ENCODE measurements around the gene ATP13A4. TPM values are rescaled to one million over a fixed set of nuclear protein-coding genes. Genes with fewer than 3 reads are reported as not detected.

ATP13A4 gene
- 0.51 TPM for polyA plus RNA-seq (2012; ENCODE audit: insufficient read depth, insufficient read length, low read depth)

DNA sequence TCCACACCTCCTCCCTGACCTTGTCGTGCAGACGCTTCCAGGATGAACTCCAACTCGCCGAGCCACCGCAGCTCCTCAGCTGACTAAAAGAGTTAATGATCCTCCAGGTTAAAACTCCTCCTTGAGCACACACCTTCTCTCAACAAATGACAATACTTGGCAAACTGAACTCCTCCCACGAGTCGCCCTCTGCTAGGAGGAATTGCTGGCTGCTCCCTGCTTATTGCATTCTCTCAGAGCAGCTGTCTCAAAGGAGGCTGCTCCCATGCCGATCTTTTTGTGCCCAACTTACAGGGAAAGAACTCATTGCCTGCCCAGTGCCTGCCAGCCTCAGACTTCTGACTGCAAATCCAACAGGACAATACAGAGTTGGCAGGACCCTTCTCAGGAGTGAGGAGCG is at the start of gene ATP13A4:
Gene ATP13A4, minus strand, starts transcription at position 85 of the 400 bp plus-strand sequence. CDS start 96 bp downstream, outside the sequence.
- Histone ChIP-seq H3K36me3 (no peaks in the 10 kb centered on the region), H3K4me1 (no peaks in the 10 kb centered on the region), H3K9me3 (no peaks in the 10 kb centered on the region), H3K27me3 (peaks cover 24% of the 10 kb centered on the region), H3K4me3 (ENCODE audit: low read depth, low read length) (no peak within 1 kb of the TSS)
- TF ChIP-seq CTCF (IDR thresholded peaks at IDR 0.05; ENCODE audit: low read depth, low read length): no peak
- DNase-seq: no peak

DNA sequence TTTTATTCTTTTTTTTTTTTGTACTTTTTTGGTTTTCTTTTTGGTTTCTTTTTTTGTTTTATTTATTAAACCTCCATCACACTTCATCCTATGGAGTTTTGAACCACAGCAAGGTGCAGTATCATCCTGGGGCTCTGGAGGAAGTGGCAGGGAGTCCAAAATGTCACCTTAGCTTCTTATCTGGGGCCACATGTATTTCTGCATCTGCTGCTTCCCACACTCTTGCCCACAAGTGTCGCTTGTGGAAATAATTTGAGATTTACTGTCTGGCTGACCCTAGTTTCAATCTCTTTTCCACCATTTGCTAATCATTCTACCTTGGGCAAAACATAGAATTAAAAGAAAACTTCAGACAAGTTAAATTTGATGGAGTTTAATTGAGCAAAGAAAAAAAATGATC is 44.7 kb upstream of the ATP13A4 start:
- Histone ChIP-seq H3K36me3 (peaks cover 29% of the 10 kb centered on the region), H3K27me3 (no peaks in the 10 kb centered on the region), H3K9me3 (no peaks in the 10 kb centered on the region), H3K4me3 (ENCODE audit: low read depth, low read length) (no peak overlapping the region), H3K4me1 (no peaks in the 10 kb centered on the region; the same call in none of the 2 replicates)
- DNase-seq: no peak
- no peak for TF ChIP-seq CTCF (IDR thresholded peaks at IDR 0.05; ENCODE audit: low read depth, low read length)

GRCh38 chr3:193598202-193598601 is 43.5 kb upstream of the ATP13A4 start:
- Histone ChIP-seq H3K9me3 (no peaks in the 10 kb centered on the region), H3K36me3 (peaks cover 25% of the 10 kb centered on the region), H3K4me1 (no peaks in the 10 kb centered on the region; the same call in none of the 2 replicates), H3K4me3 (ENCODE audit: low read depth, low read length) (no peak overlapping the region), H3K27me3 (no peaks in the 10 kb centered on the region)
- no peak for TF ChIP-seq CTCF (IDR thresholded peaks at IDR 0.05; ENCODE audit: low read depth, low read length)
- no peak for DNase-seq

DNA sequence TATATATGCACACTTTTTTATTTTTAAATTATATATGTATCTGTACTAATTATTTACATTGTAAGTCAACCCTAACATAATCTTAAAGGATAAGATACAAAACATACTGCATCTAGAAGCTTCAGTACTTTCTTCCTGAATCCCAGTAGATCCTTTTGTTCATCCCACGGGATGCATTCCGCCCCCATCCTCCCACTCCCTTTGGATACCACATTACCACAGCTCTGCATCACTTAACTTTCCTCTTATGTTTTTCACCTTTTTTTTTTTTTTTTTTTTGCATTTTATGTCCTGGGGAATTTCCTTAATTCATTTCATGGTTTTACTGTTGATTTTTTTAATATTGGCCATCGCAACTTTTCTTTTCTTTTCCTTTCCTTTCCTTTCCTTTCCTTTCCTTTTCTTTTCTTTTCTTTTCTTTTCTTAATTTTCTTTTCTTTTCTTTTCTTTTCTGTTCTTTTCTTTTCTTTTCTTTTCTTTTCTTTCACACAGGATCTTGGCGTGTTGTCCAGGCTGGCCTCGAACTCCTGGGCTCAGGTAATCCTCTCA is 41.3 kb upstream of the ATP13A4 start:
- H3K9me3 ChIP-seq: no peaks in the 10 kb centered on the region
- H3K4me1 ChIP-seq: peaks cover 4% of the 10 kb centered on the region
- no peak for DNase-seq
- H3K36me3 ChIP-seq: peaks cover 25% of the 10 kb centered on the region
- H3K27me3 ChIP-seq: no peaks in the 10 kb centered on the region
- H3K4me3 ChIP-seq (ENCODE audit: low read depth, low read length): no peak overlapping the region
- TF ChIP-seq CTCF (IDR thresholded peaks at IDR 0.05; ENCODE audit: low read depth, low read length): no peak

DNA sequence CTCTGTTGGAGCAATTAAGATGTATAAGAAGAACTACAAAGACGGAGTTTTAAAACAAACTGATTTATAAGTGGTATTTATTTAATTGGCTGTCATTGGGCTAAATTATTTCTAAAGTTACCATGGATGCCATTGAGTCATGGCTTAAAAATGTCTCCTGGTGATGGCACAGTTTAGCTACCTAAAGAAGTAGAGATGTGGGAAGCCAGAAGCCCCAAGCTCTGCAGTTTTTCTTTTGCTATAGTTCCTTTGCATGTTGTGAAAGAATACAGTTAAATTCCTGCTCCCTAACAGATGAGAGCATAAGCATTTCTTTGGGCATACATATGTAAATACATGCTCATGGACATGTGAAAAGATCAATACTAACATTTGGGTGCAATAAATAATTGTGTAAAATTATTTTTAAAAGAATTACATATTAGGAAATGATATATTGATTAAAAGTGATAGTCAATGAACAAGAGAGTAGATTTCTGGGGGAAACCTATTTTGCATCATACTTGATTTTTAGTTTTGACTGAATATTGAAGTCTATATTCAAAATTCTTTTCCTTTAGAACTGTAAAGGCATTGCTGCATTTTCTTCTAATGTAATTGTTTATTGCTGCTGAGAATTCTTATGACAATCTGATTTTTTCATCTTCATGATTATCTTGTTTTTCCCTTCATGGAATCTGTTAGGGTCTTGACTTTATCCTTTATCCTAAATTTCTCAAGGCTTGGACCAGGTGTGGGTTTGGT is 40.4 kb upstream of the ATP13A4 start:
- DNase-seq: no peak

More for the DNA sequence above, 40.4 kb upstream of the ATP13A4 start:
- Histone ChIP-seq H3K36me3 (peaks cover 21% of the 10 kb centered on the region), H3K9me3 (no peaks in the 10 kb centered on the region), H3K4me1 (peaks cover 4% of the 10 kb centered on the region), H3K4me3 (ENCODE audit: low read depth, low read length) (peak overlapping the region; percentile 97), H3K27me3 (no peaks in the 10 kb centered on the region)
- TF ChIP-seq CTCF (IDR thresholded peaks at IDR 0.05; ENCODE audit: low read depth, low read length): no peak

Data from BE2C (cell line).